Osteoblast (primary cell): Measurements from ENCODE around the gene GRIN2A. TPM values are rescaled to one million over a fixed set of nuclear protein-coding genes. Genes with fewer than 3 reads are reported as not detected.

Experiments
- DNase-seq: peaks from one replicate; pipeline ENCODE4 v3.0.0; 2011; ENCODE audit warnings: low spot score, mixed read lengths; ENCODE audit not compliant: insufficient read length; ENCODE audit errors: missing footprints
- H2AFZ ChIP-seq: 2 replicates; pipeline ENCODE4 v1.6.0; 2011; ENCODE audit warnings: mild to moderate bottlenecking, low read length
- H3K27ac ChIP-seq: 2 replicates; pipeline ENCODE4 v1.5.1; 2011; ENCODE audit warnings: mild to moderate bottlenecking, low read depth, low read length, moderate library complexity
- H3K27me3 ChIP-seq: 2 replicates; pipeline ENCODE4 v1.6.0; 2012; ENCODE audit warnings: mild to moderate bottlenecking, control low read depth, inconsistent platforms, low read length, moderate library complexity; ENCODE audit not compliant: insufficient read depth
- H3K36me3 ChIP-seq: 2 replicates; pipeline ENCODE4 v1.5.1; 2011; ENCODE audit warnings: mild to moderate bottlenecking, low read length, control low read depth, moderate library complexity; ENCODE audit not compliant: insufficient read depth
- H3K4me1 ChIP-seq: 2 replicates; pipeline ENCODE4 v1.5.1; 2011; ENCODE audit warnings: mild to moderate bottlenecking, low read length, control low read depth, moderate library complexity; ENCODE audit not compliant: insufficient read depth
- H3K4me2 ChIP-seq: 2 replicates; pipeline ENCODE4 v1.6.0; 2011; ENCODE audit warnings: mild to moderate bottlenecking, low read length; ENCODE audit not compliant: insufficient read depth
- H3K4me3 ChIP-seq: fragments of 200-600 bp; sonication (generic); 3 replicates; pipeline ENCODE4 v1.5.1; 2012; ENCODE audit warnings: mild to moderate bottlenecking, low read length, inconsistent platforms; ENCODE audit not compliant: insufficient read depth
- H3K79me2 ChIP-seq: 2 replicates; pipeline ENCODE4 v1.6.0; 2012; ENCODE audit warnings: mild to moderate bottlenecking, low read length, control low read depth, inconsistent platforms; ENCODE audit not compliant: insufficient read depth
- H3K9me3 ChIP-seq: 2 replicates; pipeline ENCODE4 v1.5.1; 2011; ENCODE audit warnings: low read depth, low read length, control low read depth
- H4K20me1 ChIP-seq: 2 replicates; pipeline ENCODE4 v1.6.0; 2012; ENCODE audit warnings: mild to moderate bottlenecking, low read length, control low read depth; ENCODE audit not compliant: insufficient read depth
- CTCF ChIP-seq: IDR thresholded peaks from 2 replicates; pipeline ENCODE4 v1.5.1; 2011; ENCODE audit warnings: mild to moderate bottlenecking, low read depth, low read length, moderate library complexity; ENCODE audit errors: extremely low read depth
- total RNA-seq: library from RNA; depleted of rRNA; stranded (reverse); fragments of >200 nt; gene quantifications from 2 replicates; pipeline ENCODE4 v1.2.3, GENCODE V29; 2012

Gene GRIN2A
- total RNA-seq, 1 donor, result 0.72 TPM

- no peaks in the 10 kb centered on the region for H3K79me2 ChIP-seq
- no peak overlapping the region for H3K27ac ChIP-seq
- no peaks in the 10 kb centered on the region for H3K36me3 ChIP-seq
- H3K4me2 ChIP-seq, result no peak overlapping the region
- no peak for TF ChIP-seq CTCF
- no peaks in the 10 kb centered on the region for H3K27me3 ChIP-seq
- H4K20me1 ChIP-seq, result no peaks in the 10 kb centered on the region
- H3K4me1 ChIP-seq, result no peaks in the 10 kb centered on the region
- DNase-seq, result no peak
- H3K4me3 ChIP-seq, result no peak overlapping the region
- H3K9me3 ChIP-seq, result no peaks in the 10 kb centered on the region
- H2AFZ ChIP-seq, result no peak overlapping the region
These were observed 83.2 kb downstream of the GRIN2A start for GRCh38 chr16:10098991-10099390.

- TF ChIP-seq CTCF, result no peak
- no peaks in the 10 kb centered on the region for H4K20me1 ChIP-seq
- H3K79me2 ChIP-seq, result no peaks in the 10 kb centered on the region
- no peaks in the 10 kb centered on the region for H3K4me1 ChIP-seq
- no peak overlapping the region for H3K4me2 ChIP-seq
- no peaks in the 10 kb centered on the region for H3K36me3 ChIP-seq
- no peaks in the 10 kb centered on the region for H3K9me3 ChIP-seq
- H2AFZ ChIP-seq, result no peak overlapping the region
- no peak overlapping the region for H3K4me3 ChIP-seq
- H3K27ac ChIP-seq, result no peak overlapping the region
- no peak for DNase-seq
- H3K27me3 ChIP-seq, result no peaks in the 10 kb centered on the region
These were observed 85.0 kb downstream of the GRIN2A start for GRCh38 chr16:10097271-10097670.

GRCh38 chr16:10093576-10093975 is 88.7 kb downstream of the GRIN2A start:
- no peaks in the 10 kb centered on the region for H3K36me3 ChIP-seq
- H3K4me2 ChIP-seq, result no peak overlapping the region
- no peak for TF ChIP-seq CTCF
- H2AFZ ChIP-seq, result no peak overlapping the region
- no peak overlapping the region for H3K27ac ChIP-seq
- no peaks in the 10 kb centered on the region for H3K79me2 ChIP-seq
- H3K27me3 ChIP-seq, result no peaks in the 10 kb centered on the region
- H4K20me1 ChIP-seq, result no peaks in the 10 kb centered on the region
- H3K4me3 ChIP-seq, result no peak overlapping the region
- no peaks in the 10 kb centered on the region for H3K4me1 ChIP-seq
- no peak for DNase-seq
- no peaks in the 10 kb centered on the region for H3K9me3 ChIP-seq

- no peak overlapping the region for H3K4me3 ChIP-seq
- H3K36me3 ChIP-seq, result no peaks in the 10 kb centered on the region
- no peak overlapping the region for H2AFZ ChIP-seq
- H4K20me1 ChIP-seq, result no peaks in the 10 kb centered on the region
- no peak for TF ChIP-seq CTCF
- no peak overlapping the region for H3K4me2 ChIP-seq
- DNase-seq, result no peak
- H3K9me3 ChIP-seq, result no peaks in the 10 kb centered on the region
- no peaks in the 10 kb centered on the region for H3K27me3 ChIP-seq
- no peak overlapping the region for H3K27ac ChIP-seq
- H3K4me1 ChIP-seq, result no peaks in the 10 kb centered on the region
- no peaks in the 10 kb centered on the region for H3K79me2 ChIP-seq
These were observed 91.4 kb downstream of the GRIN2A start for GRCh38 chr16:10090816-10091215.
